Duodenal mucosa (tissue), 2 donors: ENCODE measurements around the gene PODXL2.

Experiments
- H3K27ac ChIP-seq: one replicate; pipeline ENCODE4 v1.7.0; 2013; ENCODE audit warnings: low read depth, low read length
- H3K27me3 ChIP-seq, 2 donors: one replicate each; pipeline ENCODE4 v1.7.0; 2013; ENCODE audit warnings: low read length in 2 of 2, control low read depth in 1 of 2; ENCODE audit not compliant: insufficient read depth in 2 of 2, control insufficient read depth in 1 of 2
- H3K36me3 ChIP-seq, 2 donors: one replicate each; pipeline ENCODE4 v1.7.0; 2013; ENCODE audit warnings: low read length in 2 of 2, control low read depth in 1 of 2; ENCODE audit not compliant: insufficient read depth in 2 of 2, control insufficient read depth in 1 of 2
- H3K4me1 ChIP-seq, 2 donors: one replicate each; pipeline ENCODE4 v1.7.0; 2013; ENCODE audit warnings: low read length in 2 of 2, control low read depth in 1 of 2; ENCODE audit not compliant: insufficient read depth in 2 of 2, control insufficient read depth in 1 of 2
- H3K4me3 ChIP-seq, 2 donors: one replicate each; pipeline ENCODE4 v1.7.0; 2013; ENCODE audit warnings: low read length in 2 of 2, low read depth in 1 of 2
- H3K9ac ChIP-seq, 2 donors: one replicate each; pipeline ENCODE4 v1.7.0; 2013; ENCODE audit warnings: low read length in 2 of 2, low read depth in 1 of 2
- H3K9me3 ChIP-seq, 2 donors: one replicate each; pipeline ENCODE4 v1.7.0; 2013; ENCODE audit warnings: low read length in 2 of 2, control low read depth in 1 of 2; ENCODE audit not compliant: control insufficient read depth in 1 of 2

The PODXL2 gene

GRCh38 chr3:127720985-127721935, 92.3 kb downstream of the PODXL2 start:
- H3K27ac ChIP-seq: no peak overlapping the region
- no peak overlapping the region for H3K4me3 ChIP-seq
- H3K9me3 ChIP-seq: no peaks in the 10 kb centered on the region
- no peaks in the 10 kb centered on the region for H3K27me3 ChIP-seq
- H3K36me3 ChIP-seq: peaks cover 0 to 19% of the 10 kb centered on the region in 2 donors
- no peak overlapping the region for H3K9ac ChIP-seq
- H3K4me1 ChIP-seq: no peaks in the 10 kb centered on the region

DNA sequence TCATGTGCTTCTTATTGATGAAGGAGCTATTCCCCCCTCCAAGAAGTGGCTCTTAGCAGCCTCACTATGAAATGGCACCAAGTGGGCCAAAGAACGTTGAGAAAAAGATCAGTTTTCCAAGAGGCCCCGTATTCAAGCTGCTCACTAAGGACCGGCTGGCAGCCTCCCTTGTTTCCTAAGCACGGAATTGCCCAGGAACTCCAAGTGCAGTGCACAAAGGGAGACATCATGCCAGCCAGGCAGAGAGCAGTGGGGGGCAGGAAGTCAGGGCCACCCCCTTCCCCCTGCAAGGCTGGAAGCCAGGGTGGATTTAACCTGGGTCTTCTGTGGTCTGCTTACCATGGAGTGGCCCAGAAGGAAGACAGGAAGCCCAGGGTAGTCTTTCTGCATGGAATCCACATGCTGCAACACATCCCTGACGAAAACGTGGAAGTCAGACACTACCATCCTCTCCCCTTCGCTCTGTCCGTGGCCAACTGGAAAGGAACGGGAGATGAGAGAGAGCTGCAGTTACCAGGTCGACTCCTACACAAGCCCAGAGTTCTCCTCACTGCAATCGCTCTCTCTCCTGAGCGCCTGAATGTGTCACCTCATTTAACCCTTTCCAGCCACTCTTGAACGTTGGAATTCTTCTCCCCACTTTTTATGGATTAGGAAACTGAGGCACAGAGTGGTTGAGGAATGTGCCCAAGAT, 93.3 kb downstream of the PODXL2 start:
- no peaks in the 10 kb centered on the region for H3K27me3 ChIP-seq
- H3K4me1 ChIP-seq: no peaks in the 10 kb centered on the region
- H3K9ac ChIP-seq: no peak overlapping the region
- H3K36me3 ChIP-seq: peaks cover 0 to 19% of the 10 kb centered on the region in 2 donors
- H3K9me3 ChIP-seq: no peaks in the 10 kb centered on the region
- no peak overlapping the region for H3K27ac ChIP-seq
- no peak overlapping the region for H3K4me3 ChIP-seq
